Activated T-helper 1 cell treated with anti-CD3 and anti-CD28 coated beads, Interleukin-2, amount 50 U/mL, for 16 hours (primary cell): Measurements from ENCODE around the gene BABAM2.

ENCODE experiments used
- DNase-seq, 2 donors: peaks; one replicate each; pipeline ENCODE4 v3.0.0-alpha.2; 2020; ENCODE audit warnings: low read depth in 1 of 2, low spot score in 1 of 2

Gene BABAM2

GRCh38 chr2:28185153-28185552 lies 294.6 kb downstream of the BABAM2 start:
- no peak for DNase-seq

GRCh38 chr2:28185891-28186290 lies 295.4 kb downstream of the BABAM2 start:
- DNase-seq = no peak

- DNase-seq = no peak
Observed at GRCh38 chr2:28187186-28187585, 296.7 kb downstream of the BABAM2 start.

GRCh38 chr2:28188436-28188835 lies 297.9 kb downstream of the BABAM2 start:
- DNase-seq = no peak

- DNase-seq = no peak
Observed at GRCh38 chr2:28193630-28194403, 303.3 kb downstream of the BABAM2 start.

GRCh38 chr2:28199995-28200679 lies 309.6 kb downstream of the BABAM2 start:
- no peak for DNase-seq

- DNase-seq = no peak
Observed at GRCh38 chr2:28201671-28202180, 311.2 kb downstream of the BABAM2 start.

- DNase-seq = no peak
Observed at GRCh38 chr2:28202719-28203118, 312.2 kb downstream of the BABAM2 start.

- no peak for DNase-seq
Observed at GRCh38 chr2:28206762-28207161, 316.2 kb downstream of the BABAM2 start.

GRCh38 chr2:28209261-28209691 lies 318.7 kb downstream of the BABAM2 start:
- DNase-seq = no peak

GRCh38 chr2:28209864-28210263 lies 319.3 kb downstream of the BABAM2 start:
- DNase-seq = no peak

GRCh38 chr2:28210535-28210934 lies 320.0 kb downstream of the BABAM2 start:
- DNase-seq = no peak

- DNase-seq = no peak
Observed at GRCh38 chr2:28216331-28216730, 325.8 kb downstream of the BABAM2 start.

- DNase-seq = no peak
Observed at GRCh38 chr2:28217042-28217740, 326.7 kb downstream of the BABAM2 start.

GRCh38 chr2:28219138-28219537 lies 328.6 kb downstream of the BABAM2 start:
- no peak for DNase-seq

GRCh38 chr2:28219758-28220368 lies 329.3 kb downstream of the BABAM2 start:
- no peak for DNase-seq

- DNase-seq = no peak
Observed at GRCh38 chr2:28224648-28225472, 334.3 kb downstream of the BABAM2 start.

GRCh38 chr2:28225473-28226080 lies 335.0 kb downstream of the BABAM2 start:
- DNase-seq = no peak

- DNase-seq = no peak
Observed at GRCh38 chr2:28226558-28226957, 336.0 kb downstream of the BABAM2 start.

- no peak for DNase-seq
Observed at GRCh38 chr2:28227498-28227897, 337.0 kb downstream of the BABAM2 start.
